GM12878 (cell line): ENCODE results near the gene CBARP. TPM values are rescaled to one million over a fixed set of nuclear protein-coding genes. Genes with fewer than 3 reads are reported as not detected.

ENCODE experiments used
- ATAC-seq: fragments of 200-7000 bp; cut with Tn5 transposase; 3 replicates; pipeline ENCODE4 v1.9.1; 2020; ENCODE audit warnings: mild to moderate bottlenecking, moderate library complexity
- BruUV-seq: library from RNA; stranded (reverse); fragments of 400-500 nt; replicated peaks from 2 replicates; lab custom pipeline; 2021; lab: Mats Ljungman, UMichigan
- CTCF ChIA-PET: fragments of 300-600 bp; sonication (Branson Sonifier 250); formaldehyde crosslinking; extraction: SDS; loops from one replicate; lab custom pipeline; 2021; ENCODE audit warnings: inconsistent platforms; lab: Yijun Ruan, JAX
- POLR2A ChIA-PET: fragments of 350-600 bp; formaldehyde crosslinking; extraction: SDS; loops from one replicate; lab custom pipeline; 2021; ENCODE audit warnings: inconsistent platforms; lab: Charles Lee
- RAD21 ChIA-PET: fragments of 300-600 bp; sonication (Branson Sonifier 250); formaldehyde crosslinking; loops from one replicate; lab custom pipeline; 2023; ENCODE audit warnings: antibody characterized with exemption; ENCODE audit not compliant: unreplicated experiment; lab: Charles Lee
- SMC1A ChIA-PET: fragments of 300-600 bp; sonication (Branson Sonifier 250); formaldehyde crosslinking; loops from one replicate; lab custom pipeline; 2023; ENCODE audit not compliant: unreplicated experiment, uncharacterized antibody; lab: Charles Lee
- DNase-seq: peaks from one replicate; pipeline ENCODE4 v3.0.0-alpha.2; 2011; ENCODE audit warnings: low read depth, low spot score
- FAIRE-seq: peaks from 3 replicates; lab custom pipeline; 2011; peaks lifted over from hg19 to GRCh38; lab: Jason Lieb, UNC
- H2AFZ ChIP-seq: 2 replicates; pipeline ENCODE4 v1.6.0; 2011; ENCODE audit warnings: low read depth, low read length, control low read depth; ENCODE audit not compliant: control insufficient read depth
- H3K27ac ChIP-seq: 2 replicates; pipeline ENCODE4 v1.5.1; 2011; ENCODE audit warnings: control low read depth; ENCODE audit not compliant: control insufficient read depth, insufficient read depth
- H3K27me3 ChIP-seq, 2 experiments: replicated peaks in 1 of 2; 2 replicates each; pipeline versions ENCODE4 v1.6.0 to v1.6.1; 2011; ENCODE audit warnings: low read length in 1 of 2; ENCODE audit not compliant: control insufficient read depth in 2 of 2, insufficient read depth in 2 of 2
- H3K36me3 ChIP-seq, 2 experiments: 2 replicates each; pipeline ENCODE4 v1.5.1; 2011; ENCODE audit warnings: low read length in 1 of 2; ENCODE audit not compliant: control insufficient read depth in 2 of 2, insufficient read depth in 2 of 2
- H3K4me1 ChIP-seq: 2 replicates; pipeline ENCODE4 v1.6.1; 2011; ENCODE audit warnings: mild to moderate bottlenecking, low read length, moderate library complexity, mixed read lengths; ENCODE audit not compliant: control insufficient read depth, insufficient read depth
- H3K4me2 ChIP-seq: 2 replicates; pipeline ENCODE4 v1.6.0; 2011; ENCODE audit warnings: control low read depth; ENCODE audit not compliant: control insufficient read depth, insufficient read depth
- H3K4me3 ChIP-seq: fragments of 200-600 bp; sonication (generic); 2 replicates; pipeline ENCODE4 v1.5.1; 2016
- H3K79me2 ChIP-seq: 2 replicates; pipeline ENCODE4 v1.6.0; 2011; ENCODE audit warnings: low read length; ENCODE audit not compliant: control insufficient read depth, insufficient read depth
- H3K9ac ChIP-seq: 2 replicates; pipeline ENCODE4 v1.8.0; 2011; ENCODE audit warnings: low read length, control low read depth, mixed read lengths; ENCODE audit not compliant: control insufficient read depth, insufficient read depth
- H3K9me3 ChIP-seq: replicated peaks from 3 replicates; pipeline ENCODE4 v1.5.1; 2011; ENCODE audit warnings: mild to moderate bottlenecking, low read length; ENCODE audit not compliant: control insufficient read depth, insufficient read depth
- H4K20me1 ChIP-seq: 2 replicates; pipeline ENCODE4 v1.6.0; 2011; ENCODE audit not compliant: control insufficient read depth, insufficient read depth
- ATF7 ChIP-seq: fragments of 450-650 bp; IDR thresholded peaks from 2 replicates; pipeline ENCODE4 v1.6.1; 2016; ENCODE audit warnings: low read depth, mild to moderate bottlenecking
- BACH1 ChIP-seq: fragments of 450-650 bp; IDR thresholded peaks from 2 replicates; pipeline ENCODE4 v1.6.1; 2017; ENCODE audit warnings: mild to moderate bottlenecking, borderline replicate concordance
- EP300 ChIP-seq, 2 experiments: fragments of 150-350 bp in 1 of 2; IDR thresholded peaks; 2 replicates each; pipeline ENCODE4 v1.6.1; 2011 to 2012; ENCODE audit warnings: low read depth in 2 of 2, low read length in 2 of 2, borderline replicate concordance in 1 of 2, improper control_type of control experiment in 1 of 2, inconsistent platforms in 1 of 2; ENCODE audit not compliant: control insufficient read depth in 1 of 2
- ESRRA ChIP-seq: IDR thresholded peaks from 2 replicates; pipeline ENCODE4 v1.6.1; 2012; ENCODE audit warnings: mild to moderate bottlenecking, low read length, improper control_type of control experiment
- GATAD2B ChIP-seq: fragments of 450-650 bp; conservative IDR thresholded peaks from 2 replicates; pipeline ENCODE4 v1.6.1; 2017; ENCODE audit warnings: low read depth, mild to moderate bottlenecking, moderate library complexity
- HDGF ChIP-seq: fragments of 450-650 bp; IDR thresholded peaks from 2 replicates; pipeline ENCODE4 v1.6.1; 2016; ENCODE audit warnings: antibody characterized with exemption
- JUND ChIP-seq: IDR thresholded peaks from 2 replicates; pipeline ENCODE4 v1.6.1; 2012; ENCODE audit warnings: low read depth, mild to moderate bottlenecking, low read length, improper control_type of control experiment, moderate library complexity
- LARP7 ChIP-seq: fragments of 450-650 bp; IDR thresholded peaks from 2 replicates; pipeline ENCODE4 v1.6.1; 2017; ENCODE audit warnings: mild to moderate bottlenecking
- NFIC ChIP-seq: IDR thresholded peaks from 2 replicates; pipeline ENCODE4 v1.6.1; 2012; ENCODE audit warnings: low read depth, mild to moderate bottlenecking, inconsistent platforms, low read length, moderate library complexity
- NR2F1 ChIP-seq: fragments of 450-650 bp; conservative IDR thresholded peaks from 2 replicates; pipeline ENCODE4 v1.6.1; 2017; ENCODE audit warnings: mild to moderate bottlenecking
- PAX5 ChIP-seq: IDR thresholded peaks from 2 replicates; pipeline ENCODE4 v1.6.1; 2011; ENCODE audit warnings: low read depth, low read length, borderline replicate concordance
- POLR2A ChIP-seq: IDR thresholded peaks from 2 replicates; pipeline ENCODE4 v1.6.1; 2011; ENCODE audit warnings: low read depth, mild to moderate bottlenecking, low read length
- RBBP5 ChIP-seq: fragments of 200-600 bp; sonication (generic); conservative IDR thresholded peaks from 2 replicates; pipeline ENCODE4 v1.6.1; 2016
- SMARCA5 ChIP-seq: fragments of 450-650 bp; IDR thresholded peaks from 2 replicates; pipeline ENCODE4 v1.6.1; 2017; ENCODE audit warnings: mild to moderate bottlenecking
- SP1 ChIP-seq: IDR thresholded peaks from one replicate; pipeline ENCODE4 v1.6.1; 2011; ENCODE audit warnings: low read depth, low read length
- SUPT20H ChIP-seq: IDR thresholded peaks from 2 replicates; pipeline ENCODE4 v1.6.1; 2011; ENCODE audit warnings: low read depth, mild to moderate bottlenecking, low read length, moderate library complexity, borderline replicate concordance; ENCODE audit not compliant: control insufficient read depth
- TARDBP ChIP-seq: IDR thresholded peaks from 2 replicates; pipeline ENCODE4 v1.6.1; 2016; ENCODE audit warnings: borderline replicate concordance
- TBL1XR1 ChIP-seq: IDR thresholded peaks from 2 replicates; pipeline ENCODE4 v1.6.1; 2012; ENCODE audit warnings: low read depth, low read length, improper control_type of control experiment
- TCF12 ChIP-seq: IDR thresholded peaks from 2 replicates; pipeline ENCODE4 v1.6.1; 2011; ENCODE audit warnings: low read depth, mild to moderate bottlenecking, low read length
- TCF3 ChIP-seq: IDR thresholded peaks from 2 replicates; pipeline ENCODE4 v1.6.1; 2012; ENCODE audit warnings: low read depth, mild to moderate bottlenecking, low read length, borderline replicate concordance; ENCODE audit not compliant: insufficient read depth
- WGBS: methylation state at CpG from one replicate; pipeline ENCODE4 v1.1.6; 2016; ENCODE audit warnings: low lambda C conversion rate; ENCODE audit not compliant: insufficient replicate concordance, insufficient coverage; ENCODE audit errors: missing lambda C conversion rate; 5-methylcytosine and 5-hydroxymethylcytosine counted together
- in situ Hi-C: fragments of 300-500 bp; cut with MboI; formaldehyde crosslinking; loops from 9 replicates; pipeline ENCODE4 v1.14.3; 2018; ENCODE audit warnings: mixed read lengths
- intact Hi-C: fragments of 100-400 bp; cut with micrococcal nuclease; formaldehyde crosslinking; loops from one replicate; pipeline ENCODE4 v1.14.2; 2022; ENCODE audit not compliant: unreplicated experiment
- polyA plus RNA-seq, 11 experiments: library from polyadenylated mRNA; depleted of rRNA in 4 of 11; unstranded in 6 of 11; stranded (reverse) in 5 of 11; fragments of >200 nt; fragmentation: Nextera tagmentation in 4 of 11; fragmentation: Illumina TruSeq in 1 of 11; extraction: Ambion mirVana in 4 of 11; extraction: Trizol in 1 of 11; gene quantifications; 1 replicate in 1 of 11; 2 replicates in 10 of 11; pipeline versions ENCODE4 v1.2.1 to v1.2.3, GENCODE V29; 2011 to 2016; ENCODE audit warnings: inconsistent platforms in 2 of 11, missing spikeins in 2 of 11, low read depth in 1 of 11
- total RNA-seq, 4 experiments: library from RNA; depleted of rRNA in 3 of 4; stranded (reverse); fragments of >200 nt in 3 of 4; fragmentation: Illumina TruSeq in 1 of 4; extraction: Trizol in 1 of 4; gene quantifications; 2 replicates each; pipeline versions ENCODE4 v1.2.1 to v1.2.3, GENCODE V29; 2013 to 2021
- TF ChIP-seq, protein P1 (sequence below): fragments of 450-650 bp; IDR thresholded peaks from 2 replicates; pipeline ENCODE4 v1.6.1; 2016; ENCODE audit warnings: mild to moderate bottlenecking
- TF ChIP-seq, protein P2 (sequence below): IDR thresholded peaks from 2 replicates; pipeline ENCODE4 v1.6.1; 2011; ENCODE audit warnings: mild to moderate bottlenecking, low read depth, low read length, moderate library complexity; ENCODE audit not compliant: insufficient replicate concordance

The CBARP gene
- total and polyA plus RNA-seq, 10 of the 15 experiments (the other 5 are each of a cell fraction or from before 2014, with no cell fraction given) = 0.04 to 0.59 (median 0.18) TPM; not detected in 3

- DNase-seq (no peak), ATAC-seq (peak; percentile 56), FAIRE-seq (peak; percentile 75)
- Histone ChIP-seq H3K27ac (peak overlapping the region; percentile 38), H3K9ac (peak overlapping the region; percentile 15; the same call in 1 of the 2 replicates), H3K36me3 (peaks cover 3 to 8% of the 10 kb centered on the region in 2 experiments), H4K20me1 (no peaks in the 10 kb centered on the region; the same call in 1 of the 2 replicates), H3K79me2 (peaks cover 34% of the 10 kb centered on the region), H3K4me3 (peak overlapping the region; percentile 53), H3K27me3 (no peaks in the 10 kb centered on the region), H3K4me2 (peak overlapping the region; percentile 92), H3K9me3 (no peaks in the 10 kb centered on the region), H3K4me1 (peaks cover 58% of the 10 kb centered on the region), H2AFZ (peak overlapping the region; percentile 60)
- intact Hi-C loops (loop anchor here (1.0 kb wide), 2 partner anchors 17 to 22 kb away; no protein-coding TSS in a partner anchor), in situ Hi-C loops (loop anchor here (10.0 kb wide), 1 partner anchor 818 kb away; no protein-coding TSS in a partner anchor)
- no TSS peak for BruUV-seq
- under 1% methylated on average over 76 of the region's 84 CpGs for WGBS
- CTCF ChIA-PET = interaction anchor here (0.8 to 7.2 kb wide), 11 partner anchors 8 to 178 kb away, joined by 3 to 363 read pairs (median 6); partner anchors contain the start of genes ATP5F1D and FAM174C
- SMC1A ChIA-PET = interaction anchor here (0.7 to 7.3 kb wide), 4 partner anchors 8 to 22 kb away, joined by 3 to 172 read pairs (median 9); partner anchors contain the start of gene ATP5F1D
- POLR2A ChIA-PET = interaction anchor here (0.5 to 8.7 kb wide), 11 partner anchors 8 to 497 kb away, joined by 3 to 184 read pairs (median 6); partner anchors contain the start of genes ATP5F1D and FAM174C
- RAD21 ChIA-PET = interaction anchor here (0.6 to 5.1 kb wide), 15 partner anchors 8 to 343 kb away, joined by 3 to 336 read pairs (median 3); partner anchors contain the start of genes ARHGAP45, ATP5F1D, FAM174C and WDR18
- TF ChIP-seq JUND (0 out of 2 replicates have a peak, but pooled peaks have one; percentile 3), RBBP5 (no peak), SP1 (peak; percentile 26), EP300 (IDR thresholded peaks at IDR 0.05; ENCODE audit: borderline replicate concordance in 1 of 2, control insufficient read depth in 1 of 2, low read depth in 2 of 2, low read length in 2 of 2) (0 out of 4 replicates have a peak, but pooled peaks of 1 of the 2 experiments have one; percentile 14), NFIC (no peak), ESRRA (0 out of 2 replicates have a peak, but pooled peaks have one; percentile 30), NR2F1 (0 out of 2 replicates have a peak, but pooled peaks have one; percentile 9), POLR2A (peak; percentile 31; the same call in 1 of the 2 replicates), TCF3 (peak; percentile 77), TCF12 (peak; percentile 88), GATAD2B (peak; percentile 90), SMARCA5 (0 out of 2 replicates have a peak, but pooled peaks have one; percentile 65), TARDBP (no peak), HDGF (peak; percentile 7; the same call in 1 of the 2 replicates), PAX5 (no peak), SUPT20H (no peak), TBL1XR1 (peak; percentile 46; the same call in 1 of the 2 replicates), LARP7 (peak; percentile 82), ATF7 (no peak), BACH1 (0 out of 2 replicates have a peak, but pooled peaks have one; percentile 15)
- TF ChIP-seq, protein P1, sequence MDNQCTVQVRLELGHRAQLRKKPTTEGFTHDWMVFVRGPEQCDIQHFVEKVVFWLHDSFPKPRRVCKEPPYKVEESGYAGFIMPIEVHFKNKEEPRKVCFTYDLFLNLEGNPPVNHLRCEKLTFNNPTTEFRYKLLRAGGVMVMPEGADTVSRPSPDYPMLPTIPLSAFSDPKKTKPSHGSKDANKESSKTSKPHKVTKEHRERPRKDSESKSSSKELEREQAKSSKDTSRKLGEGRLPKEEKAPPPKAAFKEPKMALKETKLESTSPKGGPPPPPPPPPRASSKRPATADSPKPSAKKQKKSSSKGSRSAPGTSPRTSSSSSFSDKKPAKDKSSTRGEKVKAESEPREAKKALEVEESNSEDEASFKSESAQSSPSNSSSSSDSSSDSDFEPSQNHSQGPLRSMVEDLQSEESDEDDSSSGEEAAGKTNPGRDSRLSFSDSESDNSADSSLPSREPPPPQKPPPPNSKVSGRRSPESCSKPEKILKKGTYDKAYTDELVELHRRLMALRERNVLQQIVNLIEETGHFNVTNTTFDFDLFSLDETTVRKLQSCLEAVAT = peak; percentile 34; the same call in 1 of the 2 replicates
- TF ChIP-seq, protein P2, sequence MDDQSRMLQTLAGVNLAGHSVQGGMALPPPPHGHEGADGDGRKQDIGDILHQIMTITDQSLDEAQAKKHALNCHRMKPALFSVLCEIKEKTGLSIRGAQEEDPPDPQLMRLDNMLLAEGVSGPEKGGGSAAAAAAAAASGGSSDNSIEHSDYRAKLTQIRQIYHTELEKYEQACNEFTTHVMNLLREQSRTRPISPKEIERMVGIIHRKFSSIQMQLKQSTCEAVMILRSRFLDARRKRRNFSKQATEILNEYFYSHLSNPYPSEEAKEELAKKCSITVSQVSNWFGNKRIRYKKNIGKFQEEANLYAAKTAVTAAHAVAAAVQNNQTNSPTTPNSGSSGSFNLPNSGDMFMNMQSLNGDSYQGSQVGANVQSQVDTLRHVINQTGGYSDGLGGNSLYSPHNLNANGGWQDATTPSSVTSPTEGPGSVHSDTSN = no peak
Measured at GRCh38 chr19:1266129-1266915, 28.5 kb upstream of the CBARP start.
